HG03565 (cell line): ENCODE measurements around the gene CHRNB2.

Source experiments
- ATAC-seq: cut with Tn5 transposase; IDR thresholded peaks from one replicate; pipeline ENCODE4 v1.9.1; 2021; ENCODE audit warnings: mild to moderate bottlenecking, moderate library complexity; ENCODE audit not compliant: unreplicated experiment

CHRNB2 gene

GRCh38 chr1:154577346-154578057, 9.9 kb downstream of the CHRNB2 start:
- no peak for ATAC-seq

GRCh38 chr1:154578058-154578418, 10.5 kb downstream of the CHRNB2 start:
- no peak for ATAC-seq

- no peak for ATAC-seq
Observed at GRCh38 chr1:154579374-154579773, 11.8 kb downstream of the CHRNB2 start.

- no peak for ATAC-seq
Observed at GRCh38 chr1:154581766-154582165, 14.2 kb downstream of the CHRNB2 start.

- no peak for ATAC-seq
Observed at GRCh38 chr1:154582885-154583284, 15.3 kb downstream of the CHRNB2 start.

DNA sequence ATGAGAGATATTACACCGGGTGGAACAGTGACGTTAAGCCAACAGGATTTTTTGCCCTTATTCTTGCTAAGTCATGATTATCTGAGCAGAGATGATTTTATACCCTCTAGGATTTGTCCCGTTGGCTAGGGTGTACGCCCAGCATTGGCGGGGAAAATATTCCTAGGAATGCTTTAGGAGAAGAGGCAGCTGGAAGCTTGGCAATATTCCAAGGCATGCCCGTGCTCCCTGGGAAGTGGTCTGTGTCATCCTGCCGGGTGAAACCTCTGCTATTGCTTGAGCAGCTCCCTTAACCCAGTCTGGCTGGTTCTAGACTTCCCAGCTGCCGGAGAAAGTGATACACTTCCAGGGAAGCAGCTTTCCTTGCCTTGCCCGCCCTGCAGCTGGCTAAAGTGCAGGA, 16.2 kb downstream of the CHRNB2 start:
- no peak for ATAC-seq

DNA sequence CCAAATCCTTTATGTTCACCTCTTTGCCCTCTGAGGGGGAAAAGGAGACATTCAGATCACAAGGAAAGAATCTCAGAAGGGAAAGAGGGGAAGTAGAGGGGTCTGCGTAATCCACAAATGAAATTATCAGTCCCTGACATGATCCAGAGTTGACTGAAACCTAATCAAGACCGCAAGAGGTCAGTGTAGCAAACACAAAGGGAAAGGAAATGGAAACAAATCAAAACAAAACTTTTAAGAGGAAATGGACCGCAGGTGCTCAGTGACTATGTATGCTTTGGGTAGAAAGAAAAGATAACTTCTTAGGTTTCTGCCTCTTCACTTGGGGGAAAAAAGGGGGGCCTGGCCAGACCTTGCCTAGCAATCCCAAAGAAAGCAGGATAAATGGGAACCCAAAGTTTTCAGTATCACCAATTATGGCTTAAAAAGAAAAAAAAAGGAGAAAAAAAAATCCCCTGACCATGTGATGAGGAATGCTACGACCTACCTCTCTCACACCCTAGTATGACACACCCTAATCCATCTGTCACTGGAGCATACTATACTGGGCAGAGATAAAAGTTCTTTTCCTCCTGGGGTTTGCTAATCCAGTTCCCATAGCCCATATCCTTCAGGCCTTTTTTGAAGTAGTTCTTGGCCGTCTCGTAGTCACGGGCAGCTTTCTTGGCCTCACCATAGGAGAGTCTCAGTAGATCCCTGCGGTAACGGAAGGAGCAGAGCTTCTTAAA, 16.9 kb downstream of the CHRNB2 start:
- no peak for ATAC-seq

- ATAC-seq, result no peak
Observed at GRCh38 chr1:154586231-154586630, 18.7 kb downstream of the CHRNB2 start.

DNA sequence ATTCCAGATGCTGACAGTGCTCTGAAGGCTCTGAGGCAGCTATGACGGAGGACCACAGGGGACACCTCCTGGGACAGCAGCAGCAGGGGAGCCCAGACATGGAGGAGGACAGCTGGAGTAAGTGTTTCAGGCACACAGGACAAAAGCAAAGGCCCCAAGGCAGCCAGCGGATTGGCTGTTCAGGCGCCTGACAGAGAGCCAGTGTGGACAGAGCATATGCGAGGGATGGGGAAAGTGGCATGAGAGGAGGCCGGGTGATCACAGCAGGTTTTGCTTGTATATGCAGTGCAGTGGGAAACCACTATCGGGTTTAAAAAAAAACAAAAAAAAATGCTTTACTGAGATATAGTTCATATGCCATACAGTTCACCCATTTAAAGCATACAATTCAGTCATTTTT, 19.1 kb downstream of the CHRNB2 start:
- ATAC-seq, result no peak

DNA sequence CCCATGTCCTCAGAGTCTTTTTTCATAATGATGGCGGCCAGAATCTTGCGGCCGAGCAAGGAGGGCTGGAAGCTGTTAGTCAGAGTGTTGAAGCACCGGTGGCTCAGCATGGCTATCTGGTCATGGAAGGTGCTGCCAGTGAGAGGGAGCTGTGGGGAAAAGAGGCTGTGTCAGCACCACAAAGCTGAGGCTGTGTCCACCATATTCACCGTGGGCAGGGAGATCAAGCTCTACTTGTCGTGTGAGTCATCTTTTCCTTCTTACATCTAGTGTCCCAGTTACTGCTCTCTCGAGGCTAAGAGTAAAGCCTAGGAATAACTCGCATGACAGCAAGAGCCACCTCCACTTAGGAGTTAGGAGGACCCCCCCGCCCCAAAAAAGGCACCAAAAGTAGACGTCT, 22.2 kb downstream of the CHRNB2 start:
- no peak for ATAC-seq

GRCh38 chr1:154590756-154591155, 23.2 kb downstream of the CHRNB2 start:
- ATAC-seq, result no peak

DNA sequence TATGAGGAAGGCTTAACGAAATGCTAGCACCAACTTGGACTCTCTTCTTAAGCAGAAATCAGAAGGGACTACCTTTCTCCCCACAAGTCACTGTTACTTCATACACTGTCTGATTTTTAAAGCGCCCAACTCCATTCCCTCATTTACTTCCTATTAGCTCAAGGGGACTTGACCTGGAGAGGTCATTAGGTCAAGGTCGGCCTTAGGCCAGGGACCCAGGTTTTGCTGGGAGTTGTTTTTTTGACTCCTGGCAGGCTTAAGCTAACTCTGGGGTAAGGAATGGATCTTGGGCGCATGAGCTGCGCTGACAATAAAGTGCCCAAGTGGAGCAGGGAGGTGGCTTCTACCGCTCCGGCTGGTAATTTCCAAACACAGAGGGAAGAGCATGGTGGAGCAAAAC, 23.6 kb downstream of the CHRNB2 start:
- no peak for ATAC-seq

DNA sequence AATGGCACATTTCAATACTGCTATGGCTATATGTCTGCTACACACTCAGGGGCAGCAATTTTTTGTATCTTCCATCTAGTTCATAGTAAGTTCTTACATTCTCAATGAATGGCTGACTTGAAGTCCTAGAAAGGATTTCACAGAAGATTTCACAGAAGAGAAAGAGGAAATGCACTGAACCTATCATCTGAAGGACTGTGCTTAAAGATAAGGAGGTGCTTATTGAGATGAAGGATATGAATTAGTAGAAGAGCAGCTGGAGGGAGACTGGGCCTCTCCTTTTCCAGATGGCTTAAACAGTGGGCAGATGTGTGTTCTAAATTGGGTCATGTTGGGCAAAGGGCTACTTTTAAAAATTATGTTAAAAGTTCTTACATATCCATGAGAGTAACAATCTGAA, 25.8 kb downstream of the CHRNB2 start:
- no peak for ATAC-seq

DNA sequence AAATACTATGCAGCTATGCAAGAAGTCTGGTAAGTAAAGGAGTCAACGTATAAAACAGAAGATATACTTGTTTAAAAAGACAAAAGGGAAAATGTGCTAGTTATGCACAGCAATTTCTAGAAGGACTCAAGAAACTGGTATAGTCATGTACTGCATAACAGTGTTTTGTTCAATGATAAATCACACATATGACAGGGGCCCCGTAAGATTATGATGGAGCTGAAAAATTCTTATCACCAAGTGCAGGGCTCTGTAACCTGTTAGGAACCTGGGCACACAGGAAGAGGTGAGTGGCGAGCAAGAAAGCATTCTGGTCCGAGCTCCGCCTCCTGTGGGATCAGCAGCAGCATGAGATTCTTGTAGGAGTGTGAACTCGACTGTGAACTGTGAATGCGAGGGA, 27.2 kb downstream of the CHRNB2 start:
- ATAC-seq, result no peak

DNA sequence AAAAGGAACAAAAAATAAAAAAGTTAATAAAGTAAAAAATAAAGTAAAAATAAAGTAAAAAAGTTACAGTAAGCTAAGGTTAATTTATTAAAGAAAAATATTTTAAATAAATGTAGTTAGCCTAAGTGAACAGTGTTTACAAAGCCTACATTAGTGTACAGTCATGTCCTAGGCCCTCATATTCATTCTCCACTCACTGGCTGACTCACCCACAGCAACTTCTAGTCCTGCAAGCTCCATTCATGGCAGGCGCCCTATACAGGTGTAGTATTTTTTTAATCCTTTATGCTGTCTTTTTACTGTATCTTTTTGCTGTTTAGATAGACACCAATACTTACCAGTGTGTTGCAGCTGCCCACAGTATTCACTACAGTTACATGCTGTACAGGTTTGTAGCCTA, 28.0 kb downstream of the CHRNB2 start:
- ATAC-seq, result no peak

GRCh38 chr1:154598871-154599635, 31.5 kb downstream of the CHRNB2 start:
- no peak for ATAC-seq

DNA sequence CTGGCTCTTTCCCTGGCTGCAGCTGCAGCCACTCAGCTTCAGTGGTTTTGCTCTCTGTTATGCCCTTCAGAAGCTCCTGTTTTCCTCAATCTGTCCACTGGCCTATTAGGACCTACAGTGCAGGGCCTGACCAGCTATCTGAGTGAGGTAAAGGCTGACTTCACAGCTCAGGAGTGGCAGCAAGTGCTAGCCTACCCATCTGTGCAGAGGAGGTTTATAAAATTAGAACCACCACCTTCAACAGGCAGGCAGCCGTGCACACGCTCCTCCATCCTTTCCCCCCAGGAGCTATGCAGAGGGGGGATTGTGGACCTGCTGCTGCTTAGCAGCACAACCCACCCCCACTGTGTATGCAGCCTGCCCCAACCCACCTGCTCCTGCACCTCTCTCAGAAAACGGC, 32.1 kb downstream of the CHRNB2 start:
- no peak for ATAC-seq

DNA sequence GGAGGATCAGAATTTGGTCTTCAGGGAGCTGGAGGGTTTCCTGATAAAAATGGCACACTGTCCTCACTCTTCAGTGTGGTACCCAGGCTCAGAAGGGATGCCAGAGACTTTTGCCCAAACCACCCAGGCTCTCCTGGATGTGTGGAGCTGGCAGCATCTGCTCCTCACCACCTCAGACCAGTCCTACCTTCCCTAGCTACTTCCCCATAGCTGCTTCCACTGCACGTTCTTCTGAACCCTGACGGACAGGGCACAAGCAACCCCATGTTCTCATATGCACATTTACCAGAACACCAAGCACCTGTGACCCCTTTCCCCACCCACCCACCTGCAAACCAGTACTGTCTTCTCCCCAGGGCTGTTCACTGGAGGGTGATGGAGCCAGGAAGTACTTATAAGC, 35.7 kb downstream of the CHRNB2 start:
- no peak for ATAC-seq

- ATAC-seq, result no peak
Observed at GRCh38 chr1:154605534-154605933, 38.0 kb downstream of the CHRNB2 start.

- no peak for ATAC-seq
Observed at GRCh38 chr1:154607106-154607608, 39.6 kb downstream of the CHRNB2 start.

GRCh38 chr1:154607609-154608396, 40.2 kb downstream of the CHRNB2 start, which contains the start of gene ADAR:
ADAR (minus strand) TSS chr1:154608186; CDS start chr1:154608006, 180 bp downstream.
- peak; percentile 69 for ATAC-seq
